Fibroblast of lung (primary cell): ENCODE data around the gene PAQR7.

Source experiments
- EZH2 ChIP-seq: IDR thresholded peaks from 2 replicates; pipeline ENCODE4 v1.5.1; 2012; ENCODE audit warnings: low read length, control low read depth, mild to moderate bottlenecking; ENCODE audit errors: missing control alignments
- TF ChIP-seq, protein P1 (sequence below), 2 donors: IDR thresholded peaks in 1 of 2; conservative IDR thresholded peaks in 1 of 2; 1 replicate in 1 of 2; 2 replicates in 1 of 2; pipeline ENCODE4 v1.5.1; 2011 to 2012; ENCODE audit warnings: low read length in 2 of 2, control low read depth in 1 of 2, inconsistent platforms in 1 of 2, low read depth in 1 of 2, mild to moderate bottlenecking in 1 of 2

GRCh38 chr1:25825605-25826004, 49.9 kb downstream of the PAQR7 start:
- TF ChIP-seq EZH2, result no peak
- TF ChIP-seq, protein P1, sequence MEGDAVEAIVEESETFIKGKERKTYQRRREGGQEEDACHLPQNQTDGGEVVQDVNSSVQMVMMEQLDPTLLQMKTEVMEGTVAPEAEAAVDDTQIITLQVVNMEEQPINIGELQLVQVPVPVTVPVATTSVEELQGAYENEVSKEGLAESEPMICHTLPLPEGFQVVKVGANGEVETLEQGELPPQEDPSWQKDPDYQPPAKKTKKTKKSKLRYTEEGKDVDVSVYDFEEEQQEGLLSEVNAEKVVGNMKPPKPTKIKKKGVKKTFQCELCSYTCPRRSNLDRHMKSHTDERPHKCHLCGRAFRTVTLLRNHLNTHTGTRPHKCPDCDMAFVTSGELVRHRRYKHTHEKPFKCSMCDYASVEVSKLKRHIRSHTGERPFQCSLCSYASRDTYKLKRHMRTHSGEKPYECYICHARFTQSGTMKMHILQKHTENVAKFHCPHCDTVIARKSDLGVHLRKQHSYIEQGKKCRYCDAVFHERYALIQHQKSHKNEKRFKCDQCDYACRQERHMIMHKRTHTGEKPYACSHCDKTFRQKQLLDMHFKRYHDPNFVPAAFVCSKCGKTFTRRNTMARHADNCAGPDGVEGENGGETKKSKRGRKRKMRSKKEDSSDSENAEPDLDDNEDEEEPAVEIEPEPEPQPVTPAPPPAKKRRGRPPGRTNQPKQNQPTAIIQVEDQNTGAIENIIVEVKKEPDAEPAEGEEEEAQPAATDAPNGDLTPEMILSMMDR (conservative IDR thresholded peaks at IDR 0.05 in 1 of 2, IDR thresholded peaks at IDR 0.05 in 1 of 2; ENCODE audit: low read depth in 1 of 2, low read length in 2 of 2), result no peak
